NCI-H226 (cell line): ENCODE measurements around the gene C4orf50.

Source experiments
- DNase-seq: peaks from one replicate; pipeline ENCODE4 v3.0.0-alpha.2; 2015

C4orf50 gene

DNA sequence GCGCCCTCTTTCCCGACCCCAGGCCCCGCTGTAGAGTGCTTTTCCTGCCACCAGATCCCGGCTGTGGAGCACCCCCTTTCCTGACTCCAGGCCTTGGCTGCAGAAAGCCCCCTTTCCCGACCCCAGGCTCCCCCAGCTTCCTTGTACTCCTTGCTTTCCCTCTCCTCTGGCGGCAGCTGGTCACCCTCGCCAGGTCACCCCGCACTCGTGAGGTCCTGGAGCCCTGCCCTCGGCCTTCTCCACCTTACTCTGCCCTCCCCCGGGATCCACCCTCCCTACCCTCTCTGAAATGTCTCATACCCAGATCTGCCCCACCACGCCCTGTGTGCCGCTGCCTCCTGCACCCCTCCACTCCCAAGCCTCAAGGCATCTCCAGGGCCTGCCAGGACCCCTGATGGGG lies 25.0 kb upstream of the C4orf50 start:
- no peak for DNase-seq

GRCh38 chr4:6042293-6043063 lies 24.2 kb upstream of the C4orf50 start:
- no peak for DNase-seq

DNA sequence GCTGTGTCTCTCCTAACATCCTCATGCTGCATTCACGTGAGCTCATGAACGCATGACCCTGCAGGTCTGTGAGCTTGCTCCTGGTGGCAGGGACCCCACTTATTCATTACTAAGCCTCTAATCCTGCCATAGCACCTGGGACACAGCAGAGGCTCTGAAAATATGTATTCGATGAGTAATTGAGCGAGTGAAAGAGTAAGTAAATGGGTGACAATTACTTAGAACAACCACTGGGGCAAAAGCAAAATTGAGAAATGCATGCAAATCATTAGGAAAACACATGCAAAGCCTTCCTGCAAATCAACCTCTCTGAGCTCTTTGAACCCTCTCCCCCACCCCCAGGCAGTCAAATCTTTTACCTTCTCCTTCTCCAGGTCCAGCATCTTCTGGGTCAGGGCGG lies 23.6 kb upstream of the C4orf50 start:
- DNase-seq = no peak

GRCh38 chr4:6038711-6039110 lies 20.5 kb upstream of the C4orf50 start:
- DNase-seq = no peak

DNA sequence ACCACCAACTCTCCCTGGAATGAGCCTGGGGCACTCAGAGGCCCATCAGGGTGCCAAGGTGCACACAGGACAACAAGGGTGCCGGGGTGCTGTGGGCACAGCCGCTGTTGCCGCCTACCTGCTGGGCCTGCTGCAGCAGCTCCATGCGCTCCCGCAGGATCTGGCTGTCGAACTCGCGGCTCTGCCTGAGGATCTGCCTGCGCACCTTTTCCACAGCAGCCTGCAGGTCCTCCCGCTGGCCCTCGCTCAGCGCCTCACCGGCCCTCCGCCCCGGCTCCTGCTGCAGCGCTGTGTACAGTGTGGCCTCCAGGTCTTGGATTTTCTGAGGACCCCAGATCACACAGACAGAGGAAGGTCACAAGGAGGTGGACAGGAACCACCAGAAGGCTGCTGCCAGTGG lies 17.6 kb upstream of the C4orf50 start:
- no peak for DNase-seq

DNA sequence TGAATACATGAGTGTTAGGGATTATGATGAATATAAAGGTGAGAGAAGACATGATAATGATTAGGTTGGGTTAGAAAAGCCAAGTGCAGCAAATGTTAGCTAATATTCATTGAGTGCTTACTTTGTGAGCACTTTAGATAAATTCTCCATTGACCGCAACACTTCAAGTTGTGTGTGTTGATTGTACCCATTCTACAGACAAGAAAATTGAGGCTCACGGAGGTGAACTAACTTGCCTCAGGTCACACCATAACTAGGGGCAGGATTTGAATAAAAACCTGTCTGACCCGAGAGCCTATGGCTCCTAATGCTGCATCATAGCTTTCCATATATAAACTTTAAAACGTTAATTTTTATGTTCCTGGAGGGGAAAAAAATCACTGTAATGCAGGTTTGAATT lies 15.2 kb upstream of the C4orf50 start:
- no peak for DNase-seq

GRCh38 chr4:6032249-6033244 lies 14.3 kb upstream of the C4orf50 start:
- no peak for DNase-seq

- no peak for DNase-seq
Measured at GRCh38 chr4:6031846-6032245, 13.6 kb upstream of the C4orf50 start.

DNA sequence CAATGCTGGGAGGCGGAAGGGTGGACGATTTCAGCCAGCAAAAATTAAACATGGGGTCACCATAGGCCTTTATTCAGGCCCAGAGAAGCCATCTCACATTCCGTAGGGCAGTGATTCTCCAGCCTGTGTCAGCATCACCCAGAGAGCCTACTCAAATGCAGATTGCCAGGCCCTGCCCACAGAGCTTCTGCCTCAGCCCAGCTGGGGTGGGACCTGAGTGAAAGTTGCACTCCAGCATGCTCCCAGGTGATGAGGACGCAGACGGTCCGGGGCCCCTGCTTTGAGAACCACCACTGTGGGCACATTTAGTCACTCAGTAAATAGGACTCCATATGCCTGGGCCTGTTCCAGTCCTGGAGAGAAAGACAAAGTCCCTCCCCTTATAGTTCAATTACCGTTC lies 12.4 kb upstream of the C4orf50 start:
- DNase-seq = no peak

DNA sequence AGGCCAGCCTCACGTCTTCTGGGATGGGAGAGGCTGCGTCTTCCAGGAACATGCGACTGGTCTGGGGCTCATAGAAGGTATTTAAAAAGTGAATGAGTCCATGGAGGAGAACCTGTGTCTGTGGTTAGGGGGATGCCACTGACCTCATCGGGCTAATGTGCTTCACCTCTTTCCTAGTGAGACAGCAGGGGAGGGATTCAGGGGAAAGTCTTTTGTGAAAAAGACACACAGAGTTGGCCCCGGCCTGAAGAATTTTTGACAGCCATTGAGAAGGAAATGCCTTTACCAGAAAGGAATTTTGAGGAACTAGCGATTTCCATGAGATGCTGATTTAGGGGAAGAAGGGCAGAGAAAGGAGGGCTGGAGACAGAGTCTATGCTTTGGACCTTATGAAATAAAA lies 11.0 kb upstream of the C4orf50 start:
- DNase-seq = no peak

- no peak for DNase-seq
Measured at GRCh38 chr4:6028168-6028567, 9.9 kb upstream of the C4orf50 start.

DNA sequence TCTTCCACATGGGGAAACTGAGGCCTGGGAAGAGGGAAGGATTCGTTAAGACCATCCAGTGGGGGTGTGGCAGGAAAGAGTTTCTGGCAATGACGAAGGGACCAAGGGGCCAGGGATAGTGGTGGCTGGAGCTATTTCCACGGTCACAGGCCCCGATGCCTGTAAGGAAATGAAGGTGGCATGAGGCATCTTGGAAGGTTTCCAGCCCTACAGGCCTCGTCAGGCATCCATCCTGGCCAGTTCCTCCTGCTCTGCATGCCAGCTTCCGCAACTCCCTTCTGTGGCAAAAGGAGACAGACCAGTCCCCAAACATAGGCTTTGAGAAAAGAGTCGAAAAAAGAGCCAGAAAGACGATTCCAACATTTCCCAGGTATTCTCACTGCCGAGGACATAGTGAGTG lies 9.2 kb upstream of the C4orf50 start:
- no peak for DNase-seq

DNA sequence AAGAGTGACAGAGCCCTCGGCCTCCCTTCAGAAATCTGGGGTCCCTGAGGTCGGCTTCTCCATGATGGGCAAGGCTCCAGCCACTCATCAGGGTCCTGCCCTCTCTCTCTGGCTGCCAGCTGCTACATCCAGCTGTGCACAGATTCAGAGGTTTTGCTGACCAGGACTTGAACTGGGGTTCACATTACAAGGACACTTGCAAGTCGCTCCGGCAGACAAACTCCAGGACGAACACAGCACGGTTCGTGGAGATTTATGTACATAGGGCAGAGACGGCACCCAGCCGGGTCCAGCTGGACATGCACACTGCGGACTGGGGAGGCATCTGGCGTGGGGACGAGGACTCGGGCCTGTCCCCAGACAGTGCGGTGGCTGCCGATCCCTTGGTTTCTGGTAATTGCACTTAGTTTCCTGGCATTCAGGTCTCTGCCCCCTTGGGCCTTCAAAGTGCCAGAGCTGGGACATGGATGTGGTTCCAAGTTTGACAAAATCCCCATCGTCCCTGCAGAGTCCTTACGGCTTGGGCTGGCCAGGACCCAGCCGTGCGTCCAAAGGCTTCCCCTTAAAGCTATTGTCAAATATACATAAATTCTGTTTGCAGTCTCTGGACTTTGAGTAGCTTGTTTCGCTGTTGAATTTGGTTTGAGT lies 6.2 kb upstream of the C4orf50 start:
- DNase-seq = no peak

- no peak for DNase-seq
Measured at GRCh38 chr4:6023731-6024130, 5.5 kb upstream of the C4orf50 start.

DNA sequence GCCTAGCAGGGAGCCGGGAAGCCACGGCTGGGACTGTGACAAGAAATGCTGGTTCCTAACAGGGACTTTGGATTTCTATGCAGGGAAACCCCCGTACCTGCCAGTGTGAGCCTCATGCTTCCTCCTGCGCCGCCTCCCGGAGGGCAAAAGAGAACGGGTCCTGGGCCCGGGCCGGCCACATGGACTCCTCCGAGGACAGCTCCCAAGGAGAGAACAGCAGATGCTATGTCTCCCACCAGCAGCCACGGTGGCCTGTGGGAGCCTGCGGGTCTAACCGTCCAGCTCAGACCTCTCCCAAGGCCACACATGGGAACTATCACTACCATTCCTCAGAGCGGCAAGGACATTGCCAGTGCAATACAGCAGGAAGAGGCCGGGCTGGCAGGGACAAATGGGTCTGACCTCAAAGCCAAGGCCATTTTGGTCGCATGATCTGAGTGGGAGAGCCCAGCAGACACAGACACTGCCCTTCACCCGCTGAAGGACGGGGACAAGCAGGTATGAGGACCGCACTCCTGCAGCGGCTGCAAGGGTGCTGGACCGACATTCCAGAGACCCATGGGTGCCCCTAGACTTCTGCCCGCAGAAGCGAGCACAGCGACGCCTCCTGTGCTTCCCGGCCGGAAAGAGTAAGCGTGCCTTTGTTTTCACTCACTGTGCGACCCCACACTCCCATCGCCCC lies 4.5 kb upstream of the C4orf50 start:
- no peak for DNase-seq

DNA sequence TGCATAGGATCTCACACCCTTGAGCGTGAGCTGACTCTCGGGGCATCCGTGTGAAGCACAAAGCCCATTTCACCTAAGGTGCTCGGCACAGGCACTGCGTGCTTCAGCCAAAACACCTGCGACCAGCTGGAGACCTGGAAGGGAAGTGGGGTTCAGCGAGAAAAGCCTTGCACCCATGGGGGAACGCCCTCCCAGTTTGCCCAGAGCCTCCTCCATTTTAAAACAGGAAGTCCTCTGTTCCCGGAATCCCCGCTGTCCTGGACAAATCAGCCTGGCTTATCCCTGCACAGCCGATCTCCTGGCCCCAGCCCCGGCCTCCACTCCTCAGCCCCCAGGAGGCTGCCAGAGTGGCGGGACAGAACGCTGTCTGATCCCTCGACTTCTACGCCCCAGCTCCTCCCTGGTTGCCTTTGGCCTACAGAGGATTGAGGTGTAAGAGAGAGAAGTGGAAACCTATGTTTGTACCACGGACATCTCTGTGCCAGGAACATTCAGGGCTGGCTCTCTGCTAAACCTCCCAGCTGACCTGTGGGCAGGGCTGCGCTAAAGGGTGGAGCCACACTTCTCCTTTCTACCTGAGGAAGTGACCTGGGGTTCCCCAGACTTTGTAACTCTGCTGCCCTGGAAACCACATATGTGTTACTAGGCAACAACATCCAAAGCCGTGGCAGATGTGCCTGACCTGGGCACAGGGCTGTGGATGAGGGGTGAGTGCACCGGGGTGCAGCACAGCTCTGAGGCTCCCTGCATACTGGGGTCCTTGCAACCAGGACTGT lies 3.8 kb upstream of the C4orf50 start:
- DNase-seq = no peak

DNA sequence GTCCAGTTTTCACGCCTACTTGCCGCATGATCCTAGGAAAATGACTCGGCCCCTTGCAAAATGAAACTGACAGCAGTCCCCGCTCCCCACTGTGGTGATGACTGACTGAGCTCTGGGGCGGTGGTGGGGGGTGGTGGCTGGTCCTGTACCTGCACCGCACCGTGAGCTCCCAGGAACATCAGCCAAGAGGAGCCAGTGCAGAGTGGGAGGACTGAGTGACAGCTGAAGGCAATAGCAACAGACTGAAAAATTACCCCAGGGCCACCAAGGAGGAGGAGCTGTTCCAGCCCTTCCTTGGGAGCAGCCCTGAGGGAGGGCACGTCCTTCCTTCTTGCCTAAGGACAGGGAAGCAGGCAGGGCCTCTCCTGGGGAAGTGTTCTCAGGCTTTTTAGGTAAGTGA lies 2.4 kb upstream of the C4orf50 start:
- DNase-seq = no peak

- no peak for DNase-seq
Measured at GRCh38 chr4:6019316-6020263, 1.4 kb upstream of the C4orf50 start.

DNA sequence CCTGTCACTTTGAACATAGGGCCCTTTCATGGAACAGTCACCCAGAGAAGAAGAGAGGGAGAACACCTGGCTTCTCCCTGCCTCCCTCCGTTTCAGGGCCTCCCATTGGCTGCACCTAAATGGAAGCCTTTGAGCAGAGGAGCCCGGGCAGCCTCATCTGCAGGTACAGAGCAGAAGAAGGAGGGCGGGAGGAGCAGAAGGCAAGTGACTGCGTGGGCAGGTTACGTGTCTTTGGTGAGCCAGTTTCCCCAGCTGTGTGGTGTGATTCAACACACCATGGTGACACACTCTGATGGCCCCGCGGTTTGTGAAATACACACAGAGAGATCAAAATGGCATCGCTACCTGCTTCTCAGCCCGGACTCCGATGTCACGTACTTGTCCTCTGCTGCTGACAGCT lies 431 bp downstream of the C4orf50 start:
- no peak for DNase-seq

DNA sequence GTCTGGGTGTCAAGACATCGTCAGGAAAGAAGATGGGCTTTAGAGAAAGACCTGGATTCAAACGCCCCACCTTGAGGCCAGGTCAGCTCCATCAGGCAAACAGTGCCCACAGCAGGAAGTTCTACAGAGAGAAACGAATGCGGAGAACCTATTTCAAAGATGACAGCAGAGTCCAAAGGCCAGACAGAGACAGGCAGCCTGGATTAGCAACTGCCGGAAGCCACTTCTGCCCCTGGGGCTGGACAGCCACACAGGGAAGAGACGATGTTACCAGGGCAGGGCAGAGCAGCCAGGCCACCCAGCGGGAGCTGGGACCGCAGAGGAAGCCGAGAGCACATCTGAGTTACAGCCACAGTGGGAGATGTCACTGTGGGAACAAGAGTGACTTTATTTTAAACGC lies 1.2 kb downstream of the C4orf50 start:
- no peak for DNase-seq

- no peak for DNase-seq
Measured at GRCh38 chr4:6013564-6013963, 4.7 kb downstream of the C4orf50 start.
